ENCODE data around the gene CDIPT. TPM values are rescaled to one million over a fixed set of nuclear protein-coding genes. Genes with fewer than 3 reads are reported as not detected.

CDIPT gene
- polyA plus RNA-seq, 1 donor from 2014 or later: 95.6 TPM

- Histone ChIP-seq H3F3A (ENCODE audit: insufficient read depth, low read length, poor library complexity, severe bottlenecking) (no peaks in the 10 kb centered on the region), H3K27me3 (ENCODE audit: insufficient read depth, low read depth, low read length) (no peaks in the 10 kb centered on the region), H3K4me3 (ENCODE audit: low read length) (no peak overlapping the region), H3K27ac (ENCODE audit: low read length) (no peak overlapping the region), H2AFZ (ENCODE audit: low read depth, low read length) (no peak overlapping the region), H3K9me2 (ENCODE audit: insufficient read depth, low read length) (no peaks in the 10 kb centered on the region), H4K20me1 (ENCODE audit: insufficient read depth) (no peaks in the 10 kb centered on the region), H3K9ac (ENCODE audit: low read length) (no peak overlapping the region), H3K9me3 (ENCODE audit: low read length) (no peaks in the 10 kb centered on the region), H3K4me2 (ENCODE audit: low read length) (no peak overlapping the region), H3K79me2 (replicated peaks; ENCODE audit: insufficient read depth, low read length) (no peaks in the 10 kb centered on the region), H3K36me3 (ENCODE audit: insufficient read depth, low read length) (no peaks in the 10 kb centered on the region)
- no peak for TF ChIP-seq TAF1 (IDR thresholded peaks at IDR 0.05; ENCODE audit: low read depth)
- no peak for TF ChIP-seq RAD21 (conservative IDR thresholded peaks at IDR 0.05)
- no peak for TF ChIP-seq REST (IDR thresholded peaks at IDR 0.05; ENCODE audit: borderline replicate concordance)
- TF ChIP-seq EZH2 (IDR thresholded peaks at IDR 0.05; ENCODE audit: borderline replicate concordance, insufficient read depth, low read length, poor library complexity, severe bottlenecking): no peak
- no peak for TF ChIP-seq MXI1 (conservative IDR thresholded peaks at IDR 0.05; ENCODE audit: poor library complexity, severe bottlenecking)
- TF ChIP-seq, protein P1, sequence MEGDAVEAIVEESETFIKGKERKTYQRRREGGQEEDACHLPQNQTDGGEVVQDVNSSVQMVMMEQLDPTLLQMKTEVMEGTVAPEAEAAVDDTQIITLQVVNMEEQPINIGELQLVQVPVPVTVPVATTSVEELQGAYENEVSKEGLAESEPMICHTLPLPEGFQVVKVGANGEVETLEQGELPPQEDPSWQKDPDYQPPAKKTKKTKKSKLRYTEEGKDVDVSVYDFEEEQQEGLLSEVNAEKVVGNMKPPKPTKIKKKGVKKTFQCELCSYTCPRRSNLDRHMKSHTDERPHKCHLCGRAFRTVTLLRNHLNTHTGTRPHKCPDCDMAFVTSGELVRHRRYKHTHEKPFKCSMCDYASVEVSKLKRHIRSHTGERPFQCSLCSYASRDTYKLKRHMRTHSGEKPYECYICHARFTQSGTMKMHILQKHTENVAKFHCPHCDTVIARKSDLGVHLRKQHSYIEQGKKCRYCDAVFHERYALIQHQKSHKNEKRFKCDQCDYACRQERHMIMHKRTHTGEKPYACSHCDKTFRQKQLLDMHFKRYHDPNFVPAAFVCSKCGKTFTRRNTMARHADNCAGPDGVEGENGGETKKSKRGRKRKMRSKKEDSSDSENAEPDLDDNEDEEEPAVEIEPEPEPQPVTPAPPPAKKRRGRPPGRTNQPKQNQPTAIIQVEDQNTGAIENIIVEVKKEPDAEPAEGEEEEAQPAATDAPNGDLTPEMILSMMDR (IDR thresholded peaks at IDR 0.05; ENCODE audit: poor library complexity, severe bottlenecking): no peak
- no peak for TF ChIP-seq SMC3 (conservative IDR thresholded peaks at IDR 0.05; ENCODE audit: poor library complexity)
- no peak for TF ChIP-seq EP300 (conservative IDR thresholded peaks at IDR 0.05; ENCODE audit: poor library complexity, severe bottlenecking)
- no peak for TF ChIP-seq POLR2AphosphoS5 (IDR thresholded peaks at IDR 0.05)
These were observed 25.2 kb downstream of the CDIPT start for GRCh38 chr16:29837841-29838240.

- no peaks in the 10 kb centered on the region for H3K9me3 ChIP-seq (ENCODE audit: low read length)
- TF ChIP-seq EP300 (conservative IDR thresholded peaks at IDR 0.05; ENCODE audit: poor library complexity, severe bottlenecking): no peak
- H2AFZ ChIP-seq (ENCODE audit: low read depth, low read length): no peak overlapping the region
- H4K20me1 ChIP-seq (ENCODE audit: insufficient read depth): no peaks in the 10 kb centered on the region
- no peak overlapping the region for H3K9ac ChIP-seq (ENCODE audit: low read length)
- H3K4me2 ChIP-seq (ENCODE audit: low read length): no peak overlapping the region
- no peak overlapping the region for H3K27ac ChIP-seq (ENCODE audit: low read length)
- no peak overlapping the region for H3K4me3 ChIP-seq (ENCODE audit: low read length)
- no peaks in the 10 kb centered on the region for H3F3A ChIP-seq (ENCODE audit: insufficient read depth, low read length, poor library complexity, severe bottlenecking)
- H3K36me3 ChIP-seq (ENCODE audit: insufficient read depth, low read length): no peaks in the 10 kb centered on the region
- H3K79me2 ChIP-seq (replicated peaks; ENCODE audit: insufficient read depth, low read length): no peaks in the 10 kb centered on the region
- H3K27me3 ChIP-seq (ENCODE audit: insufficient read depth, low read depth, low read length): no peaks in the 10 kb centered on the region
- no peaks in the 10 kb centered on the region for H3K9me2 ChIP-seq (ENCODE audit: insufficient read depth, low read length)
These were observed 26.4 kb downstream of the CDIPT start for GRCh38 chr16:29836623-29837022.

DNA sequence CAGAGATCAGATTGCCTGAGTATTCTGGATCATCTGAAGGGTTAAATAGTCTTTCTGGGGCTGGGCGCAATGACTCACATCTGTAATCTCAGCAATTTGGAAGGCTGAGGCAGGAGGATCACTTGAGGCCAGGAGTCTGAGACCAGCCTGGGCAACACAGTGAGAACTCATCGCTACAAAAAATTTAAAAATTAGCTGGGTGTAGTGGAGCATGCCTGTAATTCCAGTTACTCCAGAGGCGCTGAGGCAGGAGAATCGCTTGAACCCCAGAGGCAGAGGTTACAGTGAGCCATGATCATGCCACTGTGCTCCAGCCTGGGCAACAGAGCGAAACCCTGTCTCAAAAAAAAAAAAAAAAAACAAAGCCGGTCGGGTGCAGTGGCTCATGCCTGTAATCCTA is 27.1 kb downstream of the CDIPT start:
- Histone ChIP-seq H3K36me3 (ENCODE audit: insufficient read depth, low read length) (no peaks in the 10 kb centered on the region), H3K27me3 (ENCODE audit: insufficient read depth, low read depth, low read length) (no peaks in the 10 kb centered on the region), H4K20me1 (ENCODE audit: insufficient read depth) (no peaks in the 10 kb centered on the region), H3K4me3 (ENCODE audit: low read length) (no peak overlapping the region), H3F3A (ENCODE audit: insufficient read depth, low read length, poor library complexity, severe bottlenecking) (no peaks in the 10 kb centered on the region), H3K4me2 (ENCODE audit: low read length) (no peak overlapping the region), H3K27ac (ENCODE audit: low read length) (no peak overlapping the region), H3K9me2 (ENCODE audit: insufficient read depth, low read length) (no peaks in the 10 kb centered on the region), H3K79me2 (replicated peaks; ENCODE audit: insufficient read depth, low read length) (no peaks in the 10 kb centered on the region), H3K9ac (ENCODE audit: low read length) (no peak overlapping the region), H2AFZ (ENCODE audit: low read depth, low read length) (no peak overlapping the region), H3K9me3 (ENCODE audit: low read length) (no peaks in the 10 kb centered on the region)
- TF ChIP-seq POLR2AphosphoS5 (IDR thresholded peaks at IDR 0.05): no peak
- TF ChIP-seq SMC3 (conservative IDR thresholded peaks at IDR 0.05; ENCODE audit: poor library complexity): no peak
- TF ChIP-seq TAF1 (IDR thresholded peaks at IDR 0.05; ENCODE audit: low read depth): no peak
- no peak for TF ChIP-seq EP300 (conservative IDR thresholded peaks at IDR 0.05; ENCODE audit: poor library complexity, severe bottlenecking)
- TF ChIP-seq MXI1 (conservative IDR thresholded peaks at IDR 0.05; ENCODE audit: poor library complexity, severe bottlenecking): no peak
- no peak for TF ChIP-seq RAD21 (conservative IDR thresholded peaks at IDR 0.05)
- no peak for TF ChIP-seq REST (IDR thresholded peaks at IDR 0.05; ENCODE audit: borderline replicate concordance)
- TF ChIP-seq, protein P1 (IDR thresholded peaks at IDR 0.05; ENCODE audit: poor library complexity, severe bottlenecking): no peak
- no peak for TF ChIP-seq EZH2 (IDR thresholded peaks at IDR 0.05; ENCODE audit: borderline replicate concordance, insufficient read depth, low read length, poor library complexity, severe bottlenecking)
